Caco-2 (cell line): Measurements from ENCODE around the gene MYO10. TPM values are rescaled to one million over a fixed set of nuclear protein-coding genes. Genes with fewer than 3 reads are reported as not detected.

ENCODE experiments used
- BruUV-seq: library from RNA; stranded (reverse); fragments of 400-500 nt; replicated peaks from 2 replicates; lab custom pipeline; 2021; lab: Mats Ljungman, UMichigan
- CTCF ChIA-PET: fragments of 300-600 bp; sonication (Branson Sonifier 250); formaldehyde crosslinking; loops from one replicate; lab custom pipeline; 2022; ENCODE audit warnings: antibody characterized with exemption; lab: Charles Lee
- POLR2A ChIA-PET: fragments of 300-600 bp; sonication (Branson Sonifier 250); formaldehyde crosslinking; loops from one replicate; lab custom pipeline; 2022; ENCODE audit warnings: antibody characterized with exemption; lab: Charles Lee
- DNase-seq, 2 experiments: peaks; one replicate each; pipeline versions ENCODE4 v3.0.0 to v3.0.0-alpha.2; 2020 to 2022
- H3K27me3 ChIP-seq: replicated peaks from 2 replicates; pipeline ENCODE4 v1.6.0; 2011; ENCODE audit warnings: low read length; ENCODE audit not compliant: control insufficient read depth, insufficient read depth
- H3K36me3 ChIP-seq: 2 replicates; pipeline ENCODE4 v1.5.1; 2011; ENCODE audit warnings: low read length; ENCODE audit not compliant: control insufficient read depth, insufficient read depth
- H3K4me1 ChIP-seq: fragments of 250-450 bp; sonication (Bioruptor Pico); 2 replicates; pipeline ENCODE4 v1.5.1; 2020; ENCODE audit warnings: mild to moderate bottlenecking
- H3K4me3 ChIP-seq: 2 replicates; pipeline ENCODE4 v1.5.1; 2011; ENCODE audit warnings: low read depth, mild to moderate bottlenecking, control low read depth, low read length
- H3K9me3 ChIP-seq: fragments of 250-450 bp; sonication (Bioruptor Pico); 2 replicates; pipeline ENCODE4 v1.5.1; 2020; ENCODE audit warnings: mild to moderate bottlenecking, moderate library complexity
- H3K27ac Mint-ChIP-seq: one replicate; pipeline ENCODE4 v1.8.0; 2022; ENCODE audit warnings: mixed read lengths; ENCODE audit not compliant: unreplicated experiment
- H3K27me3 Mint-ChIP-seq: one replicate; pipeline ENCODE4 v1.8.0; 2022; ENCODE audit warnings: mixed read lengths; ENCODE audit not compliant: insufficient read depth, unreplicated experiment
- H3K36me3 Mint-ChIP-seq: one replicate; pipeline ENCODE4 v1.8.0; 2022; ENCODE audit warnings: mild to moderate bottlenecking, mixed read lengths; ENCODE audit not compliant: insufficient read depth, unreplicated experiment
- H3K4me1 Mint-ChIP-seq: one replicate; pipeline ENCODE4 v1.8.0; 2022; ENCODE audit warnings: low read depth, mixed read lengths; ENCODE audit not compliant: unreplicated experiment
- H3K4me3 Mint-ChIP-seq: one replicate; pipeline ENCODE4 v1.8.0; 2022; ENCODE audit warnings: mild to moderate bottlenecking, moderate library complexity, mixed read lengths; ENCODE audit not compliant: unreplicated experiment
- H3K9me3 Mint-ChIP-seq: one replicate; pipeline ENCODE4 v1.8.0; 2022; ENCODE audit warnings: mixed read lengths; ENCODE audit not compliant: unreplicated experiment
- CTCF ChIP-seq, 2 experiments: fragments of 200-600 bp in 1 of 2; IDR thresholded peaks; 1 replicate in 1 of 2; 2 replicates in 1 of 2; pipeline versions ENCODE4 v1.5.1 to v1.8.0; 2011 to 2022; ENCODE audit warnings: antibody characterized with exemption in 1 of 2, control low read depth in 1 of 2, inconsistent platforms in 1 of 2, low read depth in 1 of 2, low read length in 1 of 2, mild to moderate bottlenecking in 1 of 2, moderate library complexity in 1 of 2; ENCODE audit not compliant: insufficient read depth in 1 of 2, severe bottlenecking in 1 of 2, unreplicated experiment in 1 of 2
- intact Hi-C: fragments of 100-400 bp; cut with micrococcal nuclease; formaldehyde crosslinking; loops from one replicate; pipeline ENCODE4 v1.10.0; 2022; ENCODE audit not compliant: unreplicated experiment
- total RNA-seq: library from RNA; stranded (reverse); gene quantifications from 2 replicates; pipeline ENCODE4 v1.2.3, GENCODE V29; 2022

The MYO10 gene
- total RNA-seq, 1 experiment from 2014 or later = 67.6 TPM

GRCh38 chr5:16913187-16914107 is 22.6 kb downstream of the MYO10 start:
- Histone ChIP-seq H3K4me1 (peaks cover 6% of the 10 kb centered on the region), H3K9me3 (no peaks in the 10 kb centered on the region), H3K4me3 (no peak overlapping the region), H3K36me3 (no peaks in the 10 kb centered on the region), H3K27me3 (no peaks in the 10 kb centered on the region)
- peaks cover 7% of the 10 kb centered on the region for H3K4me1 Mint-ChIP-seq
- no peak overlapping the region for H3K27ac Mint-ChIP-seq
- TF ChIP-seq CTCF (IDR thresholded peaks at IDR 0.05; ENCODE audit: insufficient read depth in 1 of 2, low read depth in 1 of 2, low read length in 1 of 2, severe bottlenecking in 1 of 2, unreplicated experiment in 1 of 2) = no peak
- POLR2A ChIA-PET = no interaction called here
- no TSS peak for BruUV-seq
- no peak overlapping the region for H3K4me3 Mint-ChIP-seq
- peaks cover 50% of the 10 kb centered on the region for H3K36me3 Mint-ChIP-seq
- CTCF ChIA-PET = interaction anchor here (0.7 kb wide), 1 partner anchor 19 kb away, joined by 3 read pairs; no protein-coding TSS in a partner anchor
- H3K27me3 Mint-ChIP-seq = no peaks in the 10 kb centered on the region
- H3K9me3 Mint-ChIP-seq = no peaks in the 10 kb centered on the region
- intact Hi-C loops = loop anchor here (1.0 kb wide), 1 partner anchor 8 kb away; no protein-coding TSS in a partner anchor
- DNase-seq = no peak

- no peak overlapping the region for H3K4me3 ChIP-seq
- H3K27me3 ChIP-seq = no peaks in the 10 kb centered on the region
- Mint-ChIP-seq H3K36me3 (peaks cover 50% of the 10 kb centered on the region), H3K4me3 (no peak overlapping the region), H3K27ac (no peak overlapping the region), H3K9me3 (no peaks in the 10 kb centered on the region), H3K4me1 (peaks cover 7% of the 10 kb centered on the region), H3K27me3 (no peaks in the 10 kb centered on the region)
- TF ChIP-seq CTCF (IDR thresholded peaks at IDR 0.05; ENCODE audit: insufficient read depth in 1 of 2, low read depth in 1 of 2, low read length in 1 of 2, severe bottlenecking in 1 of 2, unreplicated experiment in 1 of 2) = no peak
- H3K36me3 ChIP-seq = no peaks in the 10 kb centered on the region
- BruUV-seq = no TSS peak
- CTCF ChIA-PET = no interaction called here
- DNase-seq = no peak
- intact Hi-C loops = no loop called here
- no peaks in the 10 kb centered on the region for H3K9me3 ChIP-seq
- POLR2A ChIA-PET = no interaction called here
- peaks cover 2% of the 10 kb centered on the region; the same call in 1 of the 2 replicates for H3K4me1 ChIP-seq
These were observed 24.0 kb downstream of the MYO10 start for GRCh38 chr5:16912080-16912479.

GRCh38 chr5:16909464-16909863 is 26.6 kb downstream of the MYO10 start:
- Mint-ChIP-seq H3K36me3 (peaks cover 29% of the 10 kb centered on the region), H3K27me3 (no peaks in the 10 kb centered on the region), H3K4me3 (no peak overlapping the region), H3K4me1 (peaks cover 26% of the 10 kb centered on the region), H3K27ac (no peak overlapping the region), H3K9me3 (no peaks in the 10 kb centered on the region)
- no TSS peak for BruUV-seq
- H3K4me1 ChIP-seq = peaks cover 10% of the 10 kb centered on the region; the same call in 1 of the 2 replicates
- intact Hi-C loops = no loop called here
- POLR2A ChIA-PET = no interaction called here
- DNase-seq = no peak
- H3K9me3 ChIP-seq = no peaks in the 10 kb centered on the region
- H3K27me3 ChIP-seq = no peaks in the 10 kb centered on the region
- TF ChIP-seq CTCF (IDR thresholded peaks at IDR 0.05; ENCODE audit: insufficient read depth in 1 of 2, low read depth in 1 of 2, low read length in 1 of 2, severe bottlenecking in 1 of 2, unreplicated experiment in 1 of 2) = no peak
- H3K36me3 ChIP-seq = 0 out of 2 replicates have a peak, but pooled peaks cover 1% of the 10 kb centered on the region
- H3K4me3 ChIP-seq = no peak overlapping the region
- CTCF ChIA-PET = no interaction called here
